Peyer's patch (tissue), 4 donors: ENCODE data around the gene ASB2. TPM values are rescaled to one million over a fixed set of nuclear protein-coding genes. Genes with fewer than 3 reads are reported as not detected.
A peak's percentile ranks its signal among the peaks of the same experiment; 100 is the strongest.

Experiments used
- DNase-seq, 3 donors: peaks; one replicate each; pipeline ENCODE4 v3.0.0-alpha.2; 2017 to 2019
- H3K27ac ChIP-seq, 4 donors: fragments of 200-600 bp; sonication (generic); one replicate each; pipeline ENCODE4 v1.5.1; 2016 to 2019
- H3K27me3 ChIP-seq, 2 donors: fragments of 200-600 bp; sonication (generic); one replicate each; pipeline ENCODE4 v1.5.1; 2019
- H3K36me3 ChIP-seq, 3 donors: fragments of 200-600 bp; sonication (generic); one replicate each; pipeline ENCODE4 v1.5.1; 2016 to 2019
- H3K4me1 ChIP-seq, 4 donors: fragments of 200-600 bp; sonication (generic); one replicate each; pipeline ENCODE4 v1.5.1; 2016 to 2019
- H3K4me3 ChIP-seq, 4 donors: fragments of 200-600 bp; sonication (generic); 1 replicate in 3 of 4; 2 replicates in 1 of 4; pipeline ENCODE4 v1.5.1; 2016 to 2019; ENCODE audit warnings: mild to moderate bottlenecking in 1 of 4
- H3K9me3 ChIP-seq, 4 donors: fragments of 200-600 bp; sonication (generic); one replicate each; pipeline ENCODE4 v1.5.1; 2016 to 2019; ENCODE audit warnings: mild to moderate bottlenecking in 1 of 4
- POLR2A ChIP-seq, 2 donors: fragments of 450-650 bp; IDR thresholded peaks; one replicate each; pipeline ENCODE4 v1.5.1; 2017; ENCODE audit warnings: antibody characterized with exemption in 2 of 2, mild to moderate bottlenecking in 2 of 2, moderate library complexity in 2 of 2
- total RNA-seq, 4 donors: library from RNA; depleted of rRNA; stranded (reverse); fragments of >200 nt; gene quantifications; one replicate each; pipeline ENCODE4 v1.1.0, GENCODE V29; 2016
- TF ChIP-seq, protein P1 (sequence below), 6 experiments: fragments of 450-650 bp in 4 of 6; fragments of 200-600 bp in 2 of 6; sonication (generic) in 1 of 6; IDR thresholded peaks; one replicate each; pipeline ENCODE4 v1.5.1; 2017 to 2019; ENCODE audit warnings: antibody characterized with exemption in 6 of 6, mild to moderate bottlenecking in 3 of 6, moderate library complexity in 1 of 6

ASB2 gene
- total RNA-seq, 4 donors from 2014 or later = 3.2 to 32.2 (median 5.4) TPM

- no peak for DNase-seq
- peaks cover 0 to 65% (median 55%) of the 10 kb centered on the region in 4 donors for H3K4me1 ChIP-seq
- TF ChIP-seq, protein P1, sequence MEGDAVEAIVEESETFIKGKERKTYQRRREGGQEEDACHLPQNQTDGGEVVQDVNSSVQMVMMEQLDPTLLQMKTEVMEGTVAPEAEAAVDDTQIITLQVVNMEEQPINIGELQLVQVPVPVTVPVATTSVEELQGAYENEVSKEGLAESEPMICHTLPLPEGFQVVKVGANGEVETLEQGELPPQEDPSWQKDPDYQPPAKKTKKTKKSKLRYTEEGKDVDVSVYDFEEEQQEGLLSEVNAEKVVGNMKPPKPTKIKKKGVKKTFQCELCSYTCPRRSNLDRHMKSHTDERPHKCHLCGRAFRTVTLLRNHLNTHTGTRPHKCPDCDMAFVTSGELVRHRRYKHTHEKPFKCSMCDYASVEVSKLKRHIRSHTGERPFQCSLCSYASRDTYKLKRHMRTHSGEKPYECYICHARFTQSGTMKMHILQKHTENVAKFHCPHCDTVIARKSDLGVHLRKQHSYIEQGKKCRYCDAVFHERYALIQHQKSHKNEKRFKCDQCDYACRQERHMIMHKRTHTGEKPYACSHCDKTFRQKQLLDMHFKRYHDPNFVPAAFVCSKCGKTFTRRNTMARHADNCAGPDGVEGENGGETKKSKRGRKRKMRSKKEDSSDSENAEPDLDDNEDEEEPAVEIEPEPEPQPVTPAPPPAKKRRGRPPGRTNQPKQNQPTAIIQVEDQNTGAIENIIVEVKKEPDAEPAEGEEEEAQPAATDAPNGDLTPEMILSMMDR (IDR thresholded peaks at IDR 0.05) = no peak
- no peak for TF ChIP-seq POLR2A (IDR thresholded peaks at IDR 0.05)
- H3K27me3 ChIP-seq = no peaks in the 10 kb centered on the region
- H3K9me3 ChIP-seq = no peaks in the 10 kb centered on the region
- no peaks in the 10 kb centered on the region for H3K36me3 ChIP-seq
- H3K27ac ChIP-seq = peak overlapping the region; percentile 72 to 93 (median 82)
- no peak overlapping the region for H3K4me3 ChIP-seq
Measured at GRCh38 chr14:93957333-93957710, 19.0 kb downstream of the ASB2 start.

DNA sequence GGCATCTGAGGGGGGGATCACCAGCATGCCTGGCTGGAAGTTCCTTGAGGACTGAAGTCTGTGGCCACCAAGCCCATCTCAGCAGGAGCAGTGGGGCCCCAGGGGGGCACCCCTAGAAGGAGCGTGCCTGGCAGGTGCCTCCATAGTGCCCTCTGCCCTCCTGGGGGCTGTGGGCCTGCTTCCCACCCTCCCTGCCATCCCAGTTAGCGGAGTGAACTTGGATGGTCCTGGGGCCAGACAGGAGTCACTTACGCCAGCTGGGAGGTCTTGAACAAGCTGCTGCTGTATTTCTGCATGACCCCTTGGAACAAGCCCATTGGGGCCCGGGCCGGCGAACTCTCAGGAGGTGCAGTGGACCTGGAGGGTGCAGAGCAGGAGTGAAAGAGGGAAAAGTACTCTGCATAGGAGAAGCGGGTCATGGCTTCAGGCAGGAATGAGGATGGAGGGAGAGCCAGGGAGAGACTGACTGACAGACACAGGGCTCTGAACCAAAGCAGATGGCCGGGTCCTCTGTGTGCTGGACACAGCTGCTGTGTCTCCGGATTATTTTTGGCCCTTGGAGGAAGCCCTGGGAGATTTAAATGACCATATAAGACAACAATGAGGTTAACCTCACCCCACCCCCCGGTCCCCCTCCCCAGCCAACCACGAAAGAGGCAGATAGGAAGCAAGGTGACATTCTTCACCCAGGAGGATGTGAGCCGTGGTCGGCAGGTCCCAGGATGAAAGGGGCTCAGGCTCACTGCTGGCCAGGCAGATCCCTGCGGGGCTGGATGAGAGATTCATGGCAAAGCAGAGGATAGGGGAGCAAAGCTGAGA is 19.6 kb downstream of the ASB2 start:
- TF ChIP-seq, protein P1 (IDR thresholded peaks at IDR 0.05) = no peak
- TF ChIP-seq POLR2A (IDR thresholded peaks at IDR 0.05) = no peak
- H3K4me1 ChIP-seq = peaks cover 0 to 63% (median 54%) of the 10 kb centered on the region in 4 donors
- peak overlapping the region in 3 of 4 donors; percentile 26 to 38 (median 34) for H3K4me3 ChIP-seq
- no peaks in the 10 kb centered on the region for H3K27me3 ChIP-seq
- no peaks in the 10 kb centered on the region for H3K36me3 ChIP-seq
- DNase-seq = no peak
- peak overlapping the region; percentile 72 to 93 (median 82) for H3K27ac ChIP-seq
- H3K9me3 ChIP-seq = no peaks in the 10 kb centered on the region

GRCh38 chr14:93955850-93956481 is 20.4 kb downstream of the ASB2 start:
- Histone ChIP-seq H3K36me3 (no peaks in the 10 kb centered on the region), H3K4me1 (peaks cover 0 to 62% (median 52%) of the 10 kb centered on the region in 4 donors), H3K9me3 (no peaks in the 10 kb centered on the region), H3K4me3 (peak overlapping the region; percentile 4 to 38 (median 32)), H3K27me3 (no peaks in the 10 kb centered on the region), H3K27ac (peak overlapping the region; percentile 72 to 93 (median 82))
- DNase-seq = no peak
- no peak for TF ChIP-seq POLR2A (IDR thresholded peaks at IDR 0.05)
- TF ChIP-seq, protein P1 (IDR thresholded peaks at IDR 0.05) = no peak

DNA sequence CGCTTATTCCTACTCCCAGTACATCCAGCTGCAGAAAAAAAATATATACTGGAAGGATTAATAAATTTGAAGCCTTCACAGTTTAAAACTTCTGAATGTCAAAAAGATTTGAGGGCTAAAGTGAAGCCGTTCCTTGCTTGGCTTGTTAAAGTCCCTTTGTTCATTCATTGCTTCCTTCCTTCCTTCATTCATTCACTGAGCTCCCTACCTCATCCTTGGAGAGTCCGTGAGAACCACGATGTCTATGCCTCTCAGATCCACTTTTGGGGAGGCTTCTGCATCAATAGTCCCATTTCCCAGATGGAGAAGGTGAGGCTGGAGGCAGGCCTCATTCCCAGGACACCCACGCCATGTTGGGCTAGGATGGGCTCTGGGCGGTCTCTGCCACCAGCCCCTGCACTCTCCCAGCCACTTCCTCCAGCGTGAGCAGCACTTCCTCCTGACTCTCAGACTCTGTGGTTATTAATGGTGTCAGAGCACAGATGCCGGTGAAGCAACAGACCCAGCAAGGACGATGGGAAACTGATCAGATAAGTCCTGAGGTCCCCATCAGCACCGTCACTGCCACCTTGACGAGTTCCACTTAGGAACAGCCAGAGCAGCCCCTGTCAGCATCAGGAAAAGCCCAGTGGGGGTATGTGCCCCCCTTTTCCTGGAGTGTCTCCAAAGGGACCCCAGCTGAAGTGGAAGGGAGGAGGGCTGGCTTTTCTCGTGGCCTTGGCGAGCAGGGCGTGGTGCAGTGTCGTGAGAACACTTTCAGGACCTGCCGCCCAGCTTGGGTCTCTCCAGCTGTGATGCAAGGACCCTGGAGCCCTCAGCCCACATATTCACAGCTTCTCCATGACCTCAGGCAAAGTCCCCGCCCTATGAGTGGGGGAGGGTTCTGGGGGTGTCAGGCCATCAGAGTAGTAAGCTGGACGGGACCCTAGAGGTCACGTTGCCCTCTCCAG is 21.2 kb downstream of the ASB2 start:
- peak in 2 of 3 donors; percentile 76 to 82 for DNase-seq
- peaks cover 0 to 59% (median 46%) of the 10 kb centered on the region in 4 donors for H3K4me1 ChIP-seq

More for the DNA sequence above, 21.2 kb downstream of the ASB2 start:
- Histone ChIP-seq H3K9me3 (no peaks in the 10 kb centered on the region), H3K36me3 (no peaks in the 10 kb centered on the region), H3K27me3 (no peaks in the 10 kb centered on the region), H3K4me3 (peak overlapping the region; percentile 15 to 38 (median 32)), H3K27ac (peak overlapping the region; percentile 72 to 93 (median 82))
- TF ChIP-seq POLR2A (IDR thresholded peaks at IDR 0.05) = peak in 1 of 2 donors; percentile 12
- TF ChIP-seq, protein P1 (IDR thresholded peaks at IDR 0.05) = no peak
